HUES6 (cell line): ENCODE results near the gene FDPS.
A peak's percentile ranks its signal among the peaks of the same experiment; 100 is the strongest.

ENCODE experiments used
- H3K27ac ChIP-seq: 2 replicates; pipeline ENCODE4 v1.7.0; 2013; ENCODE audit warnings: low read depth, mild to moderate bottlenecking, low read length, inconsistent platforms
- H3K27me3 ChIP-seq: 2 replicates; pipeline ENCODE4 v1.6.1; 2013; ENCODE audit warnings: low read length; ENCODE audit not compliant: control insufficient read depth, insufficient read depth
- H3K36me3 ChIP-seq: 2 replicates; pipeline ENCODE4 v1.6.1; 2013; ENCODE audit warnings: low read length; ENCODE audit not compliant: control insufficient read depth, insufficient read depth
- H3K4me1 ChIP-seq: 2 replicates; pipeline ENCODE4 v1.6.1; 2013; ENCODE audit warnings: low read length; ENCODE audit not compliant: control insufficient read depth, insufficient read depth
- H3K4me3 ChIP-seq: 2 replicates; pipeline ENCODE4 v1.5.1; 2013; ENCODE audit warnings: low read depth, low read length
- H3K9ac ChIP-seq: one replicate; pipeline ENCODE4 v1.6.1; 2013; ENCODE audit warnings: mild to moderate bottlenecking, low read length
- H3K9me3 ChIP-seq: 2 replicates; pipeline ENCODE4 v1.6.1; 2013; ENCODE audit warnings: low read depth, low read length; ENCODE audit not compliant: control insufficient read depth, insufficient read depth

FDPS gene

GRCh38 chr1:155301342-155301841 is 7.3 kb upstream of the FDPS start, which contains the start of gene PKLR:
Gene PKLR, minus strand, starts transcription at chr1:155301438. Its CDS starts 43 bp downstream, at chr1:155301395.
- Histone ChIP-seq H3K36me3 (no peaks in the 10 kb centered on the region), H3K4me1 (peaks cover 5% of the 10 kb centered on the region; the same call in 1 of the 2 replicates), H3K27me3 (peaks cover 8% of the 10 kb centered on the region; the same call in 1 of the 2 replicates), H3K27ac (no peak within 1 kb of the TSS), H3K9me3 (no peaks in the 10 kb centered on the region), H3K4me3 (no peak within 1 kb of the TSS), H3K9ac (no peak within 1 kb of the TSS)

GRCh38 chr1:155304558-155305063 is 4.1 kb upstream of the FDPS start:
- Histone ChIP-seq H3K4me3 (no peak overlapping the region), H3K36me3 (0 out of 2 replicates have a peak, but pooled peaks cover 6% of the 10 kb centered on the region), H3K27ac (no peak overlapping the region), H3K4me1 (peaks cover 8% of the 10 kb centered on the region), H3K9me3 (no peaks in the 10 kb centered on the region), H3K9ac (no peak overlapping the region), H3K27me3 (no peaks in the 10 kb centered on the region)

- H3K4me1 ChIP-seq, result peaks cover 13% of the 10 kb centered on the region
- no peak overlapping the region for H3K9ac ChIP-seq
- H3K27ac ChIP-seq, result no peak overlapping the region
- peaks cover 17% of the 10 kb centered on the region for H3K36me3 ChIP-seq
- H3K27me3 ChIP-seq, result no peaks in the 10 kb centered on the region
- no peaks in the 10 kb centered on the region for H3K9me3 ChIP-seq
- H3K4me3 ChIP-seq, result no peak overlapping the region
Measured at GRCh38 chr1:155305881-155306391, 2.7 kb upstream of the FDPS start.

DNA sequence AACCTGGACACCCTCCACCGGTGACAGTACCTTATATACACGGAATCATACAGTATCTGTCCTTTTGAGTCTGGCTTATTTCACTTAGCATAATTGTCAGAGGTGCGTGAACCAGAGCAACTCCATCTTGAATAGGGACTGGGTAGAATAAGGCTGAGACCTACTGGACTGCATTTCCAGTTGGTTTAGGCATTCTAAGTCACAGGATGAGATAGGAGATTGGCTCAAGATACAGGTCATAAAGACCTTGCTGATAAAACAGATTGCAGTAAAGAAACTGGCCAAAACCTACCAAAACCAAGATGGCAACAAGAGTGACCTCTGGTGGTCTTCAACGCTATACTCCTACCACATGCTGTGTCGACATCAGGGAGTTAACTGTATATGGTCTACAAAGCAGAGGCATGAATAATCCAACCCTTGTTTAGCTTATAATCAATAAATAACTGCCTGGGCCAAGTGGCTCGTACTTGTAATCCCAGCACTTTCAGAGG is 1.4 kb upstream of the FDPS start:
- H3K27ac ChIP-seq, result no peak overlapping the region
- peaks cover 13% of the 10 kb centered on the region for H3K4me1 ChIP-seq
- no peaks in the 10 kb centered on the region for H3K27me3 ChIP-seq
- no peaks in the 10 kb centered on the region for H3K9me3 ChIP-seq
- H3K4me3 ChIP-seq, result no peak overlapping the region
- no peak overlapping the region for H3K9ac ChIP-seq
- peaks cover 27% of the 10 kb centered on the region for H3K36me3 ChIP-seq

- H3K9ac ChIP-seq, result peak overlapping the region; percentile 94
- H3K9me3 ChIP-seq, result no peaks in the 10 kb centered on the region
- peaks cover 13% of the 10 kb centered on the region for H3K4me1 ChIP-seq
- H3K27ac ChIP-seq, result peak overlapping the region; percentile 80; the same call in 1 of the 2 replicates
- H3K36me3 ChIP-seq, result peaks cover 47% of the 10 kb centered on the region
- peak overlapping the region; percentile 79 for H3K4me3 ChIP-seq
- no peaks in the 10 kb centered on the region for H3K27me3 ChIP-seq
Measured at GRCh38 chr1:155309423-155310021, 856 bp downstream of the FDPS start.

- H3K9me3 ChIP-seq, result no peaks in the 10 kb centered on the region
- peaks cover 73% of the 10 kb centered on the region for H3K36me3 ChIP-seq
- no peaks in the 10 kb centered on the region for H3K27me3 ChIP-seq
- no peak overlapping the region for H3K27ac ChIP-seq
- no peak overlapping the region for H3K9ac ChIP-seq
- peaks cover 8% of the 10 kb centered on the region for H3K4me1 ChIP-seq
- no peak overlapping the region for H3K4me3 ChIP-seq
Measured at GRCh38 chr1:155313261-155313660, 4.6 kb downstream of the FDPS start.

GRCh38 chr1:155316922-155317321 is 8.3 kb downstream of the FDPS start:
- Histone ChIP-seq H3K4me3 (no peak overlapping the region), H3K36me3 (peaks cover 68% of the 10 kb centered on the region), H3K9me3 (no peaks in the 10 kb centered on the region), H3K27ac (no peak overlapping the region), H3K27me3 (peaks cover 6% of the 10 kb centered on the region; the same call in 1 of the 2 replicates), H3K4me1 (peaks cover 14% of the 10 kb centered on the region), H3K9ac (no peak overlapping the region)

DNA sequence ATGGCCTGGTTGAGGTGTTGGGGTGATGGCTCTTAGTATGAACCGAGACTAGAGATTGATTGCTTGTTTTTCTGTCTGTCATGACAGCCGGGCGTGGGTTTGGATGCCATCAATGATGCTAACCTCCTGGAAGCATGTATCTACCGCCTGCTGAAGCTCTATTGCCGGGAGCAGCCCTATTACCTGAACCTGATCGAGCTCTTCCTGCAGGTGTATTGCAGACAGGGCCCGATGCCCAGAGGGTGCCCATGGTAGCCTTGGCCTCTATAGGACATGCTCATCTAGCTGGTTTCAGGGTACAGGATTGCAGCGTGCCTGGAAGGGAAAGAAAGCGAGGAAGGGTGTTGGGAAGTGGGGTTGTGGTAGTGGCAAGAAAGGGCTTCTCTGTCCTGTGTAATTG is 9.4 kb downstream of the FDPS start:
- H3K36me3 ChIP-seq, result peaks cover 58% of the 10 kb centered on the region
- no peak overlapping the region for H3K9ac ChIP-seq
- peaks cover 9% of the 10 kb centered on the region; the same call in 1 of the 2 replicates for H3K27me3 ChIP-seq
- no peaks in the 10 kb centered on the region for H3K9me3 ChIP-seq
- no peak overlapping the region for H3K4me3 ChIP-seq
- H3K4me1 ChIP-seq, result peaks cover 21% of the 10 kb centered on the region
- H3K27ac ChIP-seq, result no peak overlapping the region

GRCh38 chr1:155319536-155319935 is 10.9 kb downstream of the FDPS start:
- H3K27ac ChIP-seq, result no peak overlapping the region
- no peak overlapping the region for H3K4me3 ChIP-seq
- H3K36me3 ChIP-seq, result peaks cover 45% of the 10 kb centered on the region
- peaks cover 21% of the 10 kb centered on the region for H3K4me1 ChIP-seq
- no peaks in the 10 kb centered on the region for H3K9me3 ChIP-seq
- no peak overlapping the region for H3K9ac ChIP-seq
- peaks cover 9% of the 10 kb centered on the region; the same call in 1 of the 2 replicates for H3K27me3 ChIP-seq

- Histone ChIP-seq H3K9ac (no peak overlapping the region), H3K4me3 (peak overlapping the region; percentile 87), H3K36me3 (peaks cover 39% of the 10 kb centered on the region), H3K4me1 (peaks cover 22% of the 10 kb centered on the region), H3K27ac (no peak overlapping the region), H3K9me3 (no peaks in the 10 kb centered on the region), H3K27me3 (peaks cover 9% of the 10 kb centered on the region; the same call in 1 of the 2 replicates)
Measured at GRCh38 chr1:155320252-155320651, 11.6 kb downstream of the FDPS start.
